AG04450 (cell line): ENCODE measurements around the gene SFXN4. TPM values are rescaled to one million over a fixed set of nuclear protein-coding genes. Genes with fewer than 3 reads are reported as not detected.

Experiments used
- CTCF ChIA-PET: fragments of 300-600, 350-600 bp; formaldehyde crosslinking; extraction: SDS; loops from one replicate; lab custom pipeline; 2022; ENCODE audit warnings: antibody characterized with exemption, inconsistent platforms; lab: Charles Lee
- POLR2A ChIA-PET: fragments of 350-600 bp; formaldehyde crosslinking; extraction: SDS; loops from one replicate; lab custom pipeline; 2021; ENCODE audit warnings: antibody characterized with exemption, inconsistent platforms; lab: Yijun Ruan, JAX
- DNase-seq: peaks from one replicate; pipeline ENCODE4 v3.0.0-alpha.2; 2011; ENCODE audit warnings: low read depth, low spot score
- H3K27ac ChIP-seq: one replicate; pipeline ENCODE4 v1.5.1; 2012; ENCODE audit warnings: low read depth, low read length, control low read depth
- H3K27me3 ChIP-seq: one replicate; pipeline ENCODE4 v1.6.0; 2012; ENCODE audit warnings: low read length; ENCODE audit not compliant: control insufficient read depth, insufficient read depth
- H3K4me3 ChIP-seq: 2 replicates; pipeline ENCODE4 v1.5.1; 2011; ENCODE audit warnings: mild to moderate bottlenecking, low read depth, low read length, control low read depth
- H3K9me3 ChIP-seq: 2 replicates; pipeline ENCODE4 v1.5.1; 2012; ENCODE audit warnings: low read length; ENCODE audit not compliant: control insufficient read depth, insufficient read depth
- CTCF ChIP-seq: IDR thresholded peaks from 2 replicates; pipeline ENCODE4 v1.5.1; 2011; ENCODE audit warnings: low read depth, low read length, control low read depth, inconsistent platforms
- polyA plus RNA-seq: library from polyadenylated mRNA; depleted of rRNA; stranded (reverse); fragments of >200 nt; gene quantifications from 2 replicates; pipeline ENCODE4 v1.2.3, GENCODE V29; 2011

The SFXN4 gene
- polyA plus RNA-seq, 1 experiment, result 17.1 TPM

GRCh38 chr10:119201233-119201632, 35.7 kb upstream of the SFXN4 start:
- no peaks in the 10 kb centered on the region for H3K9me3 ChIP-seq
- no peaks in the 10 kb centered on the region for H3K27me3 ChIP-seq
- no peak for TF ChIP-seq CTCF
- ChIA-PET CTCF (interaction anchor here (3.2 kb wide), 1 partner anchor 287 kb away, joined by 40 read pairs; no protein-coding TSS in a partner anchor), POLR2A (interaction anchor here (0.6 kb wide), 1 partner anchor 257 kb away, joined by 3 read pairs; no protein-coding TSS in a partner anchor)
- no peak overlapping the region for H3K4me3 ChIP-seq
- DNase-seq, result no peak
- no peak overlapping the region for H3K27ac ChIP-seq

GRCh38 chr10:119199231-119199992, 33.9 kb upstream of the SFXN4 start:
- no peak overlapping the region for H3K27ac ChIP-seq
- H3K9me3 ChIP-seq, result no peaks in the 10 kb centered on the region
- POLR2A ChIA-PET, result interaction anchor here (0.8 to 1.6 kb wide), 3 partner anchors 9 to 246 kb away, joined by 3 to 6 read pairs (median 4); no protein-coding TSS in a partner anchor
- no peak overlapping the region for H3K4me3 ChIP-seq
- no peaks in the 10 kb centered on the region for H3K27me3 ChIP-seq
- DNase-seq, result no peak
- CTCF ChIA-PET, result interaction anchor here (0.5 to 3.5 kb wide), 77 partner anchors 10 to 631 kb away, joined by 3 to 70 read pairs (median 5); partner anchors contain the start of genes PRDX3, RGS10 and TIAL1
- peak; percentile 87 for TF ChIP-seq CTCF

GRCh38 chr10:119198438-119198837, 32.9 kb upstream of the SFXN4 start:
- CTCF ChIA-PET, result interaction anchor here (0.5 to 3.5 kb wide), 45 partner anchors 9 to 459 kb away, joined by 3 to 70 read pairs (median 6); partner anchors contain the start of genes GRK5 and RGS10
- no peak overlapping the region for H3K27ac ChIP-seq
- TF ChIP-seq CTCF, result peak; percentile 56
- H3K9me3 ChIP-seq, result no peaks in the 10 kb centered on the region
- H3K27me3 ChIP-seq, result no peaks in the 10 kb centered on the region
- POLR2A ChIA-PET, result interaction anchor here (0.5 to 0.9 kb wide), 4 partner anchors 9 to 115 kb away, joined by 3 to 4 read pairs (median 3); partner anchors contain the start of gene GRK5
- H3K4me3 ChIP-seq, result no peak overlapping the region
- no peak for DNase-seq

GRCh38 chr10:119197921-119198320, 32.4 kb upstream of the SFXN4 start:
- no peak for DNase-seq
- H3K27ac ChIP-seq, result no peak overlapping the region
- TF ChIP-seq CTCF, result no peak
- H3K4me3 ChIP-seq, result no peak overlapping the region
- ChIA-PET POLR2A (interaction anchor here (0.6 to 0.9 kb wide), 3 partner anchors 9 to 114 kb away, joined by 3 read pairs; partner anchors contain the start of gene GRK5), CTCF (interaction anchor here (1.0 to 3.5 kb wide), 23 partner anchors 9 to 404 kb away, joined by 3 to 70 read pairs (median 9); partner anchors contain the start of genes GRK5 and RGS10)
- H3K27me3 ChIP-seq, result no peaks in the 10 kb centered on the region
- no peaks in the 10 kb centered on the region for H3K9me3 ChIP-seq

GRCh38 chr10:119191881-119192280, 26.4 kb upstream of the SFXN4 start:
- TF ChIP-seq CTCF, result no peak
- DNase-seq, result no peak
- Histone ChIP-seq H3K27me3 (no peaks in the 10 kb centered on the region), H3K4me3 (no peak overlapping the region), H3K27ac (no peak overlapping the region), H3K9me3 (no peaks in the 10 kb centered on the region)
- ChIA-PET CTCF (interaction anchor here (0.7 kb wide), 1 partner anchor 288 kb away, joined by 5 read pairs; no protein-coding TSS in a partner anchor), POLR2A (interaction anchor here (0.6 kb wide), 1 partner anchor 12 kb away, joined by 5 read pairs; no protein-coding TSS in a partner anchor)
